GM10847 (cell line): ENCODE data around the gene IGSF23.

Experiments used
- POLR2A ChIP-seq: IDR thresholded peaks from 2 replicates; pipeline ENCODE4 v1.6.1; 2011; ENCODE audit not compliant: insufficient read length; ENCODE audit errors: extremely low read depth

The IGSF23 gene

GRCh38 chr19:44685877-44686276, 72.5 kb downstream of the IGSF23 start:
- no peak for TF ChIP-seq POLR2A
